ENCODE results near the gene THADA.
"Not testable (repeated sequence)": the region's sequence is repeated elsewhere in the genome, so short reads cannot be mapped to it uniquely, and the experiment has no call there.

The THADA gene

GRCh38 chr2:43391201-43391877 lies 204.5 kb downstream of the THADA start:
- no peak for DNase-seq (ENCODE audit: low read depth in 2 of 3, low spot score in 1 of 3)

- DNase-seq (ENCODE audit: low read depth in 2 of 3, low spot score in 1 of 3) = no peak
Measured at GRCh38 chr2:43389581-43390466, 206.0 kb downstream of the THADA start.

GRCh38 chr2:43388371-43388770 lies 207.5 kb downstream of the THADA start:
- DNase-seq (ENCODE audit: low read depth in 2 of 3, low spot score in 1 of 3) = no peak

GRCh38 chr2:43387092-43388062 lies 208.5 kb downstream of the THADA start:
- DNase-seq (ENCODE audit: low read depth in 2 of 3, low spot score in 1 of 3) = no peak

GRCh38 chr2:43386679-43387078 lies 209.2 kb downstream of the THADA start:
- DNase-seq (ENCODE audit: low read depth in 2 of 3, low spot score in 1 of 3) = not testable (repeated sequence)

- no peak for DNase-seq (ENCODE audit: low read depth in 2 of 3, low spot score in 1 of 3)
Measured at GRCh38 chr2:43384143-43384542, 211.7 kb downstream of the THADA start.

- DNase-seq (ENCODE audit: low read depth in 2 of 3, low spot score in 1 of 3) = no peak
Measured at GRCh38 chr2:43383533-43383932, 212.3 kb downstream of the THADA start.

GRCh38 chr2:43379494-43379893 lies 216.3 kb downstream of the THADA start:
- DNase-seq (ENCODE audit: low read depth in 2 of 3, low spot score in 1 of 3) = no peak

- no peak for DNase-seq (ENCODE audit: low read depth in 2 of 3, low spot score in 1 of 3)
Measured at GRCh38 chr2:43377327-43377726, 218.5 kb downstream of the THADA start.

- no peak for DNase-seq (ENCODE audit: low read depth in 2 of 3, low spot score in 1 of 3)
Measured at GRCh38 chr2:43376523-43377198, 219.2 kb downstream of the THADA start.

- DNase-seq (ENCODE audit: low read depth in 2 of 3, low spot score in 1 of 3) = no peak
Measured at GRCh38 chr2:43375746-43376522, 219.9 kb downstream of the THADA start.

GRCh38 chr2:43372416-43373081 lies 223.3 kb downstream of the THADA start:
- DNase-seq (ENCODE audit: low read depth in 2 of 3, low spot score in 1 of 3) = no peak

GRCh38 chr2:43370705-43371104 lies 225.1 kb downstream of the THADA start:
- no peak for DNase-seq (ENCODE audit: low read depth in 2 of 3, low spot score in 1 of 3)

GRCh38 chr2:43370146-43370545 lies 225.7 kb downstream of the THADA start:
- DNase-seq (ENCODE audit: low read depth in 2 of 3, low spot score in 1 of 3) = no peak

GRCh38 chr2:43368483-43369385 lies 227.1 kb downstream of the THADA start:
- DNase-seq (ENCODE audit: low read depth in 2 of 3, low spot score in 1 of 3) = no peak

- DNase-seq (ENCODE audit: low read depth in 2 of 3, low spot score in 1 of 3) = no peak
Measured at GRCh38 chr2:43367012-43367782, 228.6 kb downstream of the THADA start.

GRCh38 chr2:43363120-43363519 lies 232.7 kb downstream of the THADA start:
- no peak for DNase-seq (ENCODE audit: low read depth in 2 of 3, low spot score in 1 of 3)

- no peak for DNase-seq (ENCODE audit: low read depth in 2 of 3, low spot score in 1 of 3)
Measured at GRCh38 chr2:43361286-43361685, 234.6 kb downstream of the THADA start.
